T-helper 1 cell treated with Interleukin-12 subunit alpha and Interleukin-12 subunit beta and Interleukin-4 antibody, amounts not matched to agents 30 ng/mL and 1 ng/mL, for 36 hours (primary cell): ENCODE measurements around the gene ZNF674. TPM values are rescaled to one million over a fixed set of nuclear protein-coding genes. Genes with fewer than 3 reads are reported as not detected.
"Not testable (repeated sequence)": the region's sequence is repeated elsewhere in the genome, so short reads cannot be mapped to it uniquely, and the experiment has no call there.

Experiments
- intact Hi-C: fragments of 100-400 bp; cut with micrococcal nuclease; formaldehyde crosslinking; loops from one replicate; pipeline ENCODE4 v1.15.1; 2024
- total RNA-seq: library from RNA; stranded (reverse); gene quantifications from 2 replicates; pipeline ENCODE4 v1.2.3, GENCODE V29; 2022

ZNF674 gene
- total RNA-seq, 1 donor from 2014 or later, result 6.8 TPM

- intact Hi-C loops, result loop anchor here (1.0 to 2.0 kb wide), 6 partner anchors 26 to 187 kb away; partner anchors contain the start of genes SLC9A7 and ZNF674
Measured at GRCh38 chrX:46571423-46572339, 26.5 kb upstream of the ZNF674 start.

GRCh38 chrX:46569621-46570020 is 24.4 kb upstream of the ZNF674 start:
- intact Hi-C loops, result no loop called here

GRCh38 chrX:46567388-46567787 is 22.2 kb upstream of the ZNF674 start:
- intact Hi-C loops, result no loop called here

- intact Hi-C loops, result no loop called here
Measured at GRCh38 chrX:46561824-46562657, 16.8 kb upstream of the ZNF674 start.

GRCh38 chrX:46559062-46559461 is 13.8 kb upstream of the ZNF674 start:
- intact Hi-C loops, result no loop called here

GRCh38 chrX:46554942-46555341 is 9.7 kb upstream of the ZNF674 start:
- intact Hi-C loops, result loop anchor here (1.0 kb wide), 3 partner anchors 87 to 241 kb away; no protein-coding TSS in a partner anchor

GRCh38 chrX:46553935-46554334 is 8.7 kb upstream of the ZNF674 start:
- intact Hi-C loops, result no loop called here

- intact Hi-C loops, result no loop called here
Measured at GRCh38 chrX:46551494-46552128, 6.4 kb upstream of the ZNF674 start.

- intact Hi-C loops, result loop anchor here (1.0 to 10.0 kb wide), 6 partner anchors 37 to 935 kb away; partner anchors contain the start of genes JADE3 and ZNF41
Measured at GRCh38 chrX:46549914-46550313, 4.7 kb upstream of the ZNF674 start.

GRCh38 chrX:46547857-46548256 is 2.6 kb upstream of the ZNF674 start:
- intact Hi-C loops, result loop anchor here (5.0 to 10.0 kb wide), 5 partner anchors 39 to 937 kb away; partner anchors contain the start of genes JADE3 and ZNF41

GRCh38 chrX:46544527-46544926 is 694 bp downstream of the ZNF674 start:
- intact Hi-C loops, result loop anchor here (2.0 to 10.0 kb wide), 4 partner anchors 98 to 940 kb away; partner anchors contain the start of genes SLC9A7 and ZNF41

- intact Hi-C loops, result loop anchor here (10.0 kb wide), 2 partner anchors 789 to 941 kb away; partner anchors contain the start of gene ZNF41
Measured at GRCh38 chrX:46543441-46543840, 1.8 kb downstream of the ZNF674 start.

- intact Hi-C loops, result no loop called here
Measured at GRCh38 chrX:46531442-46531841, 13.8 kb downstream of the ZNF674 start.

- intact Hi-C loops, result not testable (repeated sequence)
Measured at GRCh38 chrX:46530404-46530908, 14.8 kb downstream of the ZNF674 start.

- intact Hi-C loops, result not testable (repeated sequence)
Measured at GRCh38 chrX:46529740-46530403, 15.3 kb downstream of the ZNF674 start.

- intact Hi-C loops, result not testable (repeated sequence)
Measured at GRCh38 chrX:46528640-46529039, 16.6 kb downstream of the ZNF674 start.

- intact Hi-C loops, result no loop called here
Measured at GRCh38 chrX:46506076-46506475, 39.1 kb downstream of the ZNF674 start.

GRCh38 chrX:46502848-46503247 is 42.4 kb downstream of the ZNF674 start:
- intact Hi-C loops, result no loop called here

GRCh38 chrX:46500054-46500453 is 45.2 kb downstream of the ZNF674 start:
- intact Hi-C loops, result no loop called here

- intact Hi-C loops, result no loop called here
Measured at GRCh38 chrX:46488712-46489111, 56.5 kb downstream of the ZNF674 start.
